ENCODE results near the gene SMARCE1.
"Not testable (repeated sequence)": the region's sequence is repeated elsewhere in the genome, so short reads cannot be mapped to it uniquely, and the experiment has no call there.

Gene SMARCE1

GRCh38 chr17:40584950-40585349 lies 62.7 kb downstream of the SMARCE1 start:
- H3K9me3 ChIP-seq (ENCODE audit: control insufficient read depth, low read length); H3K27ac ChIP-seq (ENCODE audit: insufficient read depth, low read depth, low read length, poor library complexity, severe bottlenecking); H3K27me3 ChIP-seq (ENCODE audit: control insufficient read depth, insufficient read depth, low read length, poor library complexity, severe bottlenecking); H3K4me3 ChIP-seq (ENCODE audit: insufficient read depth, low read depth, low read length); H3K4me1 ChIP-seq (ENCODE audit: control insufficient read depth, insufficient read depth, low read length); H3K36me3 ChIP-seq (ENCODE audit: control insufficient read depth, insufficient read depth, low read length): not testable (repeated sequence)
- WGBS, 2 experiments, result 88 to 90% methylated on average over 2 of the region's 2 CpGs

DNA sequence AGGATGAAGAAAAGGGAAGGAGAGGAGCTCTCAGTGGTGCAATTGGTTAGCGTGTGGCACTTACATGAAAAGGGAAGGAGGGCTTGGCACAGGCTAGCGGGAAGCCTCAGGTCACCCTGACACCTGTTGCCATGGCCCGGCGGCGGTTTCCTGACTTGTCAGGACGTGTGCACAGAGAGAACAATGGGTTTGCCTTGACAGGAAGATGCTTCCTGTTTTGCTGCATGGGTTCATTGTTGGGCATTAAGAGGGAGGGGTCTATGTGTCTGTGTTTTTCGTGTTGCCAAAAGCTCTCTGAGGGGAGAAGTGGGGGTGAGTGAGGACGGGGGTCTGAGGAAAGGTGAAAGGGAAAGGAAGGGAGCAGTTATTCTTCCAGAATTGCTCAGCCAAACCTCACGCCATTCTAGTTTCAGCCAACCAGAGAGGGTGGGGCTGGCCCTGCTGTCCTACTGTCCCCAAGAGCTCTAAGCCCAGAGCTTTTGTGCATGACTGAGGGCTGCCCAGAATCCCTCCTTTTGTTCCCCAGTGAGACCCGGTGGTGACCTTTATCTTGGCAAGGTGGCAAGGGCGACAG lies 65.2 kb downstream of the SMARCE1 start:
- 84 to 85% methylated on average over 11 of the region's 11 CpGs for WGBS, 2 experiments
- no peak overlapping the region for H3K27ac ChIP-seq (ENCODE audit: insufficient read depth, low read depth, low read length, poor library complexity, severe bottlenecking)
- H3K27me3 ChIP-seq (ENCODE audit: control insufficient read depth, insufficient read depth, low read length, poor library complexity, severe bottlenecking), result no peaks in the 10 kb centered on the region
- no peaks in the 10 kb centered on the region for H3K4me1 ChIP-seq (ENCODE audit: control insufficient read depth, insufficient read depth, low read length)
- no peaks in the 10 kb centered on the region for H3K9me3 ChIP-seq (ENCODE audit: control insufficient read depth, low read length)
- H3K4me3 ChIP-seq (ENCODE audit: insufficient read depth, low read depth, low read length), result no peak overlapping the region
- H3K36me3 ChIP-seq (ENCODE audit: control insufficient read depth, insufficient read depth, low read length), result no peaks in the 10 kb centered on the region

GRCh38 chr17:40580140-40580539 lies 67.5 kb downstream of the SMARCE1 start:
- Histone ChIP-seq H3K27me3 (ENCODE audit: control insufficient read depth, insufficient read depth, low read length, poor library complexity, severe bottlenecking) (no peaks in the 10 kb centered on the region), H3K9me3 (ENCODE audit: control insufficient read depth, low read length) (no peaks in the 10 kb centered on the region), H3K4me3 (ENCODE audit: insufficient read depth, low read depth, low read length) (no peak overlapping the region), H3K27ac (ENCODE audit: insufficient read depth, low read depth, low read length, poor library complexity, severe bottlenecking) (no peak overlapping the region), H3K4me1 (ENCODE audit: control insufficient read depth, insufficient read depth, low read length) (no peaks in the 10 kb centered on the region), H3K36me3 (ENCODE audit: control insufficient read depth, insufficient read depth, low read length) (no peaks in the 10 kb centered on the region)

GRCh38 chr17:40579471-40579870 lies 68.1 kb downstream of the SMARCE1 start:
- Histone ChIP-seq H3K9me3 (ENCODE audit: control insufficient read depth, low read length) (no peaks in the 10 kb centered on the region), H3K4me3 (ENCODE audit: insufficient read depth, low read depth, low read length) (no peak overlapping the region), H3K27ac (ENCODE audit: insufficient read depth, low read depth, low read length, poor library complexity, severe bottlenecking) (no peak overlapping the region), H3K36me3 (ENCODE audit: control insufficient read depth, insufficient read depth, low read length) (no peaks in the 10 kb centered on the region), H3K4me1 (ENCODE audit: control insufficient read depth, insufficient read depth, low read length) (no peaks in the 10 kb centered on the region), H3K27me3 (ENCODE audit: control insufficient read depth, insufficient read depth, low read length, poor library complexity, severe bottlenecking) (no peaks in the 10 kb centered on the region)
- WGBS, 2 experiments, result 93 to 94% methylated on average over 3 of the region's 3 CpGs

- no peak overlapping the region for H3K4me3 ChIP-seq (ENCODE audit: insufficient read depth, low read depth, low read length)
- H3K27ac ChIP-seq (ENCODE audit: insufficient read depth, low read depth, low read length, poor library complexity, severe bottlenecking), result no peak overlapping the region
- no peaks in the 10 kb centered on the region for H3K36me3 ChIP-seq (ENCODE audit: control insufficient read depth, insufficient read depth, low read length)
- H3K9me3 ChIP-seq (ENCODE audit: control insufficient read depth, low read length), result no peaks in the 10 kb centered on the region
- H3K4me1 ChIP-seq (ENCODE audit: control insufficient read depth, insufficient read depth, low read length), result no peaks in the 10 kb centered on the region
- H3K27me3 ChIP-seq (ENCODE audit: control insufficient read depth, insufficient read depth, low read length, poor library complexity, severe bottlenecking), result no peaks in the 10 kb centered on the region
- 90 to 92% methylated on average over 5 of the region's 5 CpGs for WGBS, 2 experiments
Observed at GRCh38 chr17:40577611-40578065, 70.0 kb downstream of the SMARCE1 start.

DNA sequence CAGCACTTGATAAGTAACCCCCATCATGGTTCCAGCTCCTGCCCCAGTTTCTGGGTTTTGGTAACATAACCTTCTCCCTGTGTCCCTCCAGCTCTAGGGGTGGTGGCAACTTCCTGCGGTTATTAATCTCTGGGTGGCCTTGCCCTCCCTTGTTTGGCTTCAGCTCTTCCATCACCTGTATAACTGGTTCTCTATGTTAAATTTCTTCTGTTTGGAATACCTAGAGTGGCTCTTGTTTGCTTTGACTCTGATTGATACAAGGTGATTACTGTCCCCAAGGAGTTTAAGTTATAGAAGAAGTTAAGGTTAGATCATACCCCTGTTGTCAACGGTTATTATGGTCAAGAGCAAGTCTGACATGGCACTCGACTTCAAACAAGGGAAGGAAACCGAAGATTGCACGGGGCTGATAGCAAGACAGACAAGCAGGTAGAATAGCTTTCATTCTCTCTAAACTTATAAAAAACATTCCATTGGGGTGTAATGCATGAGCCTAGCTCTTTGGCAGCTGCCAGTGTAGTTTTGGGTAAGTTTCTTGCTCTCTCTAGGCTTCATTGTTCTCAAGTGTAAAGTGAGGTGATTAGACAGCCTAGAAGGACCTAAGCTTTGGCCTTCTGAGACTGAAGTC lies 71.4 kb downstream of the SMARCE1 start:
- Histone ChIP-seq H3K4me1 (ENCODE audit: control insufficient read depth, insufficient read depth, low read length) (no peaks in the 10 kb centered on the region), H3K36me3 (ENCODE audit: control insufficient read depth, insufficient read depth, low read length) (no peaks in the 10 kb centered on the region), H3K27me3 (ENCODE audit: control insufficient read depth, insufficient read depth, low read length, poor library complexity, severe bottlenecking) (no peaks in the 10 kb centered on the region), H3K4me3 (ENCODE audit: insufficient read depth, low read depth, low read length) (no peak overlapping the region), H3K27ac (ENCODE audit: insufficient read depth, low read depth, low read length, poor library complexity, severe bottlenecking) (no peak overlapping the region), H3K9me3 (ENCODE audit: control insufficient read depth, low read length) (no peaks in the 10 kb centered on the region)
- WGBS, 2 experiments, result 90 to 95% methylated on average over 5 of the region's 5 CpGs

All from ectodermal cell (in vitro differentiated cells).